Uterus (tissue), 4 donors: ENCODE measurements around the gene PPARG. TPM values are rescaled to one million over a fixed set of nuclear protein-coding genes. Genes with fewer than 3 reads are reported as not detected.

ENCODE experiments used
- DNase-seq, 2 donors: peaks; one replicate each; pipeline ENCODE4 v3.0.0-alpha.2; 2019 to 2020
- H3K27ac ChIP-seq, 2 donors: fragments of 200-600 bp; sonication (generic); 1 replicate in 1 of 2; 2 replicates in 1 of 2; pipeline ENCODE4 v1.5.1; 2016 to 2018
- H3K27me3 ChIP-seq, 2 donors: fragments of 200-600 bp; sonication (generic); one replicate each; pipeline ENCODE4 v1.5.1; 2018 to 2019; ENCODE audit warnings: control low read depth in 1 of 2
- H3K36me3 ChIP-seq, 2 donors: fragments of 200-600 bp; sonication (generic); one replicate each; pipeline ENCODE4 v1.5.1; 2019; ENCODE audit warnings: control low read depth in 1 of 2
- H3K4me1 ChIP-seq, 2 donors: fragments of 200-600 bp; sonication (generic); one replicate each; pipeline ENCODE4 v1.5.1; 2018 to 2019; ENCODE audit warnings: control low read depth in 1 of 2
- H3K4me3 ChIP-seq, 2 donors: fragments of 200-600 bp; sonication (generic); 1 replicate in 1 of 2; 2 replicates in 1 of 2; pipeline ENCODE4 v1.5.1; 2018 to 2019; ENCODE audit warnings: mild to moderate bottlenecking in 1 of 2
- H3K9me3 ChIP-seq, 2 donors: fragments of 200-600 bp; sonication (generic); one replicate each; pipeline ENCODE4 v1.5.1; 2019; ENCODE audit warnings: control low read depth in 1 of 2
- POLR2A ChIP-seq, 2 donors: fragments of 450-650 bp; IDR thresholded peaks; one replicate each; pipeline ENCODE4 v1.6.1; 2016; ENCODE audit warnings: antibody characterized with exemption in 2 of 2, mild to moderate bottlenecking in 1 of 2, moderate library complexity in 1 of 2
- intact Hi-C: fragments of 100-400 bp; cut with DNase I; formaldehyde crosslinking; loops from one replicate; pipeline ENCODE4 v1.15.1; 2023; ENCODE audit warnings: low total_unique reads
- total RNA-seq, 4 donors: library from RNA; depleted of rRNA in 3 of 4; stranded (reverse); fragments of >200 nt in 3 of 4; gene quantifications; one replicate each; pipeline versions ENCODE4 v1.1.0 to v1.2.4, GENCODE V29; 2014 to 2023
- TF ChIP-seq, protein P1 (sequence below), 4 experiments: fragments of 200-600 bp in 2 of 4; fragments of 450-650 bp in 2 of 4; sonication (generic) in 2 of 4; IDR thresholded peaks; one replicate each; pipeline ENCODE4 v1.5.1; 2016 to 2019; ENCODE audit warnings: antibody characterized with exemption in 4 of 4, mild to moderate bottlenecking in 2 of 4, moderate library complexity in 1 of 4
- donor health status: DM: yes; HTN: yes; CAD: no.

The PPARG gene
- total RNA-seq, 4 donors from 2014 or later = 5.1 to 29.1 (median 12.9) TPM

DNA sequence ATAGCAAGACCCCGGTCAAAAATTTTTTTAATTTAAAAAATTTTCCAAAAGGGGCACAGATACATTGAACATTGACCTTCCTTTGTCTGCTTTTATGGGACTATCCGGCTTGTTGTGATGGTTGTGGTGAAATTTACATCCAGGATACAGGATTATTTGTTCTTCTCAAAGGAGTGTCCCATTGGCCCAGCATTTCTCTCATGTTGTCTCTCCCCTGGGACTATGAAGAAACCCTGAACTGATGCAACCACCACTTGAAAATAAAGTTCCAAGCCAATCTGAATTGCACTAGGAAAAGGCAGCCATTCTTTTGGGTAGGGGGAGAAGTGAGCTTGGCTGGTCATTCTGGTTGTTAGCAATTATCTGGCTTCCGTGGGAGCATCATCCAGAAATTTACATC is 58.4 kb downstream of the PPARG start:
- H3K27ac ChIP-seq = no peak overlapping the region
- H3K4me3 ChIP-seq = no peak overlapping the region
- H3K9me3 ChIP-seq = no peaks in the 10 kb centered on the region
- intact Hi-C loops = no loop called here
- H3K27me3 ChIP-seq = no peaks in the 10 kb centered on the region
- no peaks in the 10 kb centered on the region for H3K4me1 ChIP-seq
- TF ChIP-seq POLR2A (IDR thresholded peaks at IDR 0.05) = no peak
- TF ChIP-seq, protein P1, sequence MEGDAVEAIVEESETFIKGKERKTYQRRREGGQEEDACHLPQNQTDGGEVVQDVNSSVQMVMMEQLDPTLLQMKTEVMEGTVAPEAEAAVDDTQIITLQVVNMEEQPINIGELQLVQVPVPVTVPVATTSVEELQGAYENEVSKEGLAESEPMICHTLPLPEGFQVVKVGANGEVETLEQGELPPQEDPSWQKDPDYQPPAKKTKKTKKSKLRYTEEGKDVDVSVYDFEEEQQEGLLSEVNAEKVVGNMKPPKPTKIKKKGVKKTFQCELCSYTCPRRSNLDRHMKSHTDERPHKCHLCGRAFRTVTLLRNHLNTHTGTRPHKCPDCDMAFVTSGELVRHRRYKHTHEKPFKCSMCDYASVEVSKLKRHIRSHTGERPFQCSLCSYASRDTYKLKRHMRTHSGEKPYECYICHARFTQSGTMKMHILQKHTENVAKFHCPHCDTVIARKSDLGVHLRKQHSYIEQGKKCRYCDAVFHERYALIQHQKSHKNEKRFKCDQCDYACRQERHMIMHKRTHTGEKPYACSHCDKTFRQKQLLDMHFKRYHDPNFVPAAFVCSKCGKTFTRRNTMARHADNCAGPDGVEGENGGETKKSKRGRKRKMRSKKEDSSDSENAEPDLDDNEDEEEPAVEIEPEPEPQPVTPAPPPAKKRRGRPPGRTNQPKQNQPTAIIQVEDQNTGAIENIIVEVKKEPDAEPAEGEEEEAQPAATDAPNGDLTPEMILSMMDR (IDR thresholded peaks at IDR 0.05) = no peak
- H3K36me3 ChIP-seq = no peaks in the 10 kb centered on the region
- peak in 1 of 2 donors; percentile 21 for DNase-seq

DNA sequence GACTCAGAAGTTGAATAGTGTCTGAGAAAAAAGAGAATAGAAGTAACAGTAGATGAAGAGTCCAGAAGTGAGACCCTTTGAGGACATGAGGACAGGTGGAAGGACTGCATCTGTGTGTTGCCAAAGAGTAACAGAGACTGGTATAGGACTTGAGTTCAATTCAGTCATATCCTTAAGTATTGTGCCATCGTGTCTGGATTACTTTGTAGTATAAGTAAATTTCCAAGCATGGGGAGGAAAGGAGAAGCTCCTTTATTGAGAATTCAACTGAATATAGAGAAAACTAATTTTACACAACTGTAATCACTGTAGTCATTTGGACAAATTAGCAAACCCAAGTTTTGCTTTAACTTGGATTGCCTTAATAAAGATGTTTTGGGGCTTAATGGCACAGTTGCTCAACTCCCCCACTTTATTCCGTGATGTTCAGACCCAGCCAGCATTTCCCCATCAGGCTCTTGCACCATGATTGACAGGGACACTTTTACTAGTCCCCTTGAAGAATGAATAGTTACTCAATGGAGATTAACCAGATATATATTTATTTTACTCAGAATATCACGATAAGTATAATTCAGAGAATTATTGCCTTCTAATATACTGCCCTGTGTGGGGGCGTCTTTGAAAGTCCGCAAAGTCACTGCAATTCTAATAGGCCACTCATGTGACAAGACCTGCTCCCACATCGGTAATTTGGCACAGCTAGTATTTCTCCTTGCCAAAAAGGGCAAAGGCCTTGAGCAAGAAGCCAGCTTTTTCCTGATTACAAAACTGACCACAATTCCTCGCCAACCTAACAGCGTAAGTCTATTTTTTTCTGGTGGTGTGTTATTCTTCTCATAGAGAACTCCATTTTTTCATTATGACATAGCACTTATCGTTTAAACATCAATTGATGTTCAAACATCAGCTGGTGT is 61.3 kb downstream of the PPARG start:
- TF ChIP-seq, protein P1 (IDR thresholded peaks at IDR 0.05) = no peak
- TF ChIP-seq POLR2A (IDR thresholded peaks at IDR 0.05) = no peak
- DNase-seq = peak; percentile 57 to 76

DNA sequence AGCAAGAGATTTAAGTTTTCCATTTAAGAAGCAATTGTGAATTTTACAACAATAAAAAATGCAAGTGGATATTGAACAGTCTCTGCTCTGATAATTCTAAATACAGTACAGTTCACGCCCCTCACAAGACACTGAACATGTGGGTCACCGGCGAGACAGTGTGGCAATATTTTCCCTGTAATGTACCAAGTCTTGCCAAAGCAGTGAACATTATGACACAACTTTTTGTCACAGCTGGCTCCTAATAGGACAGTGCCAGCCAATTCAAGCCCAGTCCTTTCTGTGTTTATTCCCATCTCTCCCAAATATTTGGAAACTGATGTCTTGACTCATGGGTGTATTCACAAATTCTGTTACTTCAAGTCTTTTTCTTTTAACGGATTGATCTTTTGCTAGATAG is 62.3 kb downstream of the PPARG start:
- Histone ChIP-seq H3K9me3 (no peaks in the 10 kb centered on the region), H3K36me3 (no peaks in the 10 kb centered on the region), H3K27ac (peak overlapping the region; percentile 6 to 12), H3K27me3 (no peaks in the 10 kb centered on the region), H3K4me1 (no peaks in the 10 kb centered on the region), H3K4me3 (no peak overlapping the region)
- no peak for TF ChIP-seq POLR2A (IDR thresholded peaks at IDR 0.05)
- TF ChIP-seq, protein P1 (IDR thresholded peaks at IDR 0.05) = no peak
- DNase-seq = no peak
- intact Hi-C loops = no loop called here

More for the DNA sequence above, 61.3 kb downstream of the PPARG start:
- Histone ChIP-seq H3K4me1 (no peaks in the 10 kb centered on the region), H3K27ac (peak overlapping the region; percentile 6 to 12), H3K27me3 (no peaks in the 10 kb centered on the region), H3K4me3 (no peak overlapping the region), H3K36me3 (no peaks in the 10 kb centered on the region), H3K9me3 (no peaks in the 10 kb centered on the region)
- intact Hi-C loops = no loop called here

GRCh38 chr3:12352253-12352652 is 63.4 kb downstream of the PPARG start:
- DNase-seq = no peak
- no peaks in the 10 kb centered on the region for H3K36me3 ChIP-seq
- H3K4me1 ChIP-seq = no peaks in the 10 kb centered on the region
- H3K9me3 ChIP-seq = no peaks in the 10 kb centered on the region
- no peak overlapping the region for H3K4me3 ChIP-seq
- no peaks in the 10 kb centered on the region for H3K27me3 ChIP-seq
- intact Hi-C loops = no loop called here
- TF ChIP-seq, protein P1 (IDR thresholded peaks at IDR 0.05) = no peak
- TF ChIP-seq POLR2A (IDR thresholded peaks at IDR 0.05) = no peak
- no peak overlapping the region for H3K27ac ChIP-seq

- no peaks in the 10 kb centered on the region for H3K36me3 ChIP-seq
- H3K9me3 ChIP-seq = no peaks in the 10 kb centered on the region
- no peak overlapping the region for H3K4me3 ChIP-seq
- intact Hi-C loops = no loop called here
- no peak for DNase-seq
- no peak for TF ChIP-seq POLR2A (IDR thresholded peaks at IDR 0.05)
- TF ChIP-seq, protein P1 (IDR thresholded peaks at IDR 0.05) = no peak
- no peaks in the 10 kb centered on the region for H3K27me3 ChIP-seq
- no peaks in the 10 kb centered on the region for H3K4me1 ChIP-seq
- H3K27ac ChIP-seq = no peak overlapping the region
Measured at GRCh38 chr3:12352755-12353154, 63.9 kb downstream of the PPARG start.
